Fibroblast of pulmonary artery (primary cell): ENCODE results near the gene HRH2.

Experiments used
- DNase-seq: peaks from one replicate; pipeline ENCODE4 v3.0.0-alpha.2; 2010; ENCODE audit warnings: low read depth
- H3K4me3 ChIP-seq: replicated peaks from 2 replicates; pipeline ENCODE4 v1.5.1; 2011; ENCODE audit warnings: low read depth, mild to moderate bottlenecking, control low read depth, low read length, moderate library complexity
- TF ChIP-seq, protein P1 (sequence below): IDR thresholded peaks from 2 replicates; pipeline ENCODE4 v1.5.1; 2011; ENCODE audit warnings: mild to moderate bottlenecking, control low read depth, low read length, inconsistent platforms; ENCODE audit errors: missing control alignments

HRH2 gene

DNA sequence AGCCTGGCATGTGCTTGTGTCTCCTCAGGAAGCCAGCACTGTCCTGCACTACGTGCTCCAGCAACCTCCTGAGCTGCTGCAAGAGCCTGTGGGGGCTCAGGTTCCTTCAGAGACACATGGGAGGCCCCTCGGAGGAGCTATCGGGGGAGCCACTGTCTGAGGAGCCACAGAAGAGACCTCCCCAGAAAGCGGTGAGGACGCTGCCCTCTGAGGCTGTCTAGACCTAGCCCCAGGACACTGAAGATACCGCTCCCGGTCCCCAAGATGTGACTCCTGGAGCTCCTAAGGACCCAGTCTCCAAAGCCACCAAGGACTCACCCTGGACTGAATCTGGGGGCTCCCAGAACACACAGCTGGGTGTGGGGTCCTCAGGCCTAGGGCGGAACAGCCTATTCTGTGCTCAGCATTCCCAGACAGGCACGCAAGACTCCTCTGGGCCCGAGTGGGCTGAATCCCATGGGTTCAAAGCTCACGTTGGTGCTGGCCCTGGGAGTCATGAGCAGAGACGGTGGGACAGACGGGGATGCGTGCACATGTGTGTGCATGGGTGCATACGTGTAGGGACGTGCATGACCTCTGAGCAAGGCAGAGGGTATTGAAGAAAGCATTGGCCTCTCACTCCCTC is 50.0 kb downstream of the HRH2 start:
- no peak for DNase-seq
- no peak overlapping the region for H3K4me3 ChIP-seq
- TF ChIP-seq, protein P1, sequence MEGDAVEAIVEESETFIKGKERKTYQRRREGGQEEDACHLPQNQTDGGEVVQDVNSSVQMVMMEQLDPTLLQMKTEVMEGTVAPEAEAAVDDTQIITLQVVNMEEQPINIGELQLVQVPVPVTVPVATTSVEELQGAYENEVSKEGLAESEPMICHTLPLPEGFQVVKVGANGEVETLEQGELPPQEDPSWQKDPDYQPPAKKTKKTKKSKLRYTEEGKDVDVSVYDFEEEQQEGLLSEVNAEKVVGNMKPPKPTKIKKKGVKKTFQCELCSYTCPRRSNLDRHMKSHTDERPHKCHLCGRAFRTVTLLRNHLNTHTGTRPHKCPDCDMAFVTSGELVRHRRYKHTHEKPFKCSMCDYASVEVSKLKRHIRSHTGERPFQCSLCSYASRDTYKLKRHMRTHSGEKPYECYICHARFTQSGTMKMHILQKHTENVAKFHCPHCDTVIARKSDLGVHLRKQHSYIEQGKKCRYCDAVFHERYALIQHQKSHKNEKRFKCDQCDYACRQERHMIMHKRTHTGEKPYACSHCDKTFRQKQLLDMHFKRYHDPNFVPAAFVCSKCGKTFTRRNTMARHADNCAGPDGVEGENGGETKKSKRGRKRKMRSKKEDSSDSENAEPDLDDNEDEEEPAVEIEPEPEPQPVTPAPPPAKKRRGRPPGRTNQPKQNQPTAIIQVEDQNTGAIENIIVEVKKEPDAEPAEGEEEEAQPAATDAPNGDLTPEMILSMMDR: no peak

DNA sequence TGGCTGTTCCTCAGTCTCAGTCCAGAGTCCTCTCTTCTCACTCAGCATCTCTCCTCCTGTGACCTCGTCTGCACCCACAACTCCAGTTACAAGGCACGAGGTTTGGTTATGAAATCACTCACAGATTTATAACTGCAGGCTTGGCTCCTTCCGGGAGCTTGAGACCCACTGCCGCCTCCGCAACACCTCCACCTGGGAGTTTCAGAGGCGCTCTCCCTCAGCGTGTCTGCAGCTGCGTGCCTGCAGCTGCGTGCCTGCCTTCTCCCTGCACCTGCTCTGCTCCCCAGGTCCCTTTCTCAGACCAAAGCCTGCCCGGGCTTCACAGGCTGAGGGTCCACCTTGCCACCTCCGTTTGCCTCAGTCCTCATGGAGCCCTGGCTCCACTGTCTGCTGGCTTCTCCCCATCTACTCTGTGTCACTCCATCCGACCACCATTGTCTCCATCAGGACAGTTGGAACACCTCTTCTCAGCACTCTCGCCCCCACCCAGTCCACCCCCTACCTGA is 51.5 kb downstream of the HRH2 start:
- TF ChIP-seq, protein P1: no peak
- no peak overlapping the region for H3K4me3 ChIP-seq
- DNase-seq: no peak

DNA sequence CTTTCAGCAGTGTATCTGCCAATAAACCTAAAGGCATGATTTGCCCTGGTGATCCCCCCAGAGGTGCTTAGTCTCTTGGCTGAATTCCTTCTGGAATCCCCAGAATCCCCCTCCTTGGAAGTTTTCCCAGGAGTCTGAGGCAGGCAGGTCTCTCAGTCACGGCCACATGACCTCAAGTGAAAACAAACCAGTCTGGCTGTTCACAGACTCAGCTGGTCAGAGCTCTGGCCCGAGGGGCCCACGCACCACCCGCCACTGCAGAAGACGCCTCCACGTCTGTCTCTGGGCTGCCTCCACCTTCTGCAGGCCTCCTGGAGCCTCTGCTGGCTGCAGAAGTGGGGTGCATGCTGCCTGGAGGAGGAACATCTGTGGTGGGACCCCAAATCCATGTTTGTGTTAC is 52.5 kb downstream of the HRH2 start:
- no peak overlapping the region for H3K4me3 ChIP-seq
- TF ChIP-seq, protein P1: no peak
- DNase-seq: no peak

DNA sequence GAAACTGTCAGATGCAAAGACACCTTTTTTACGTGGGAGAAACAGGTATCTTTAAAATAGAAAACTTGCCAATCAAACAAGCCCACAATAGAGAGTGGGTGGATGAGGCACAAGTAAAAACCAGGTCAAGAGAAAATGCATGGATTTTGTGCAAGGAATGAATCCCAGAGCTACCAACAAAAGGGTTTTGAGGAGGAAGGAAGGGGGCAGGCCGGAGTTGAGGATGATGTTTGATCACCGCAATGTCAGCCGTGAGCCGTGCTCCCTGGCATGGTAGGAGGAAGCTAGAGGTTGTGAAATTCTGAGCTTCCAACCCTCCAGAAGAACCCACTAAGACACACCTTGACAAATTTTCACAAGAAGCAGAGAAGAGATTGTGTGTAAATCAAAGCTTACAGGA is 53.2 kb downstream of the HRH2 start:
- no peak overlapping the region for H3K4me3 ChIP-seq
- TF ChIP-seq, protein P1: no peak
- DNase-seq: no peak

DNA sequence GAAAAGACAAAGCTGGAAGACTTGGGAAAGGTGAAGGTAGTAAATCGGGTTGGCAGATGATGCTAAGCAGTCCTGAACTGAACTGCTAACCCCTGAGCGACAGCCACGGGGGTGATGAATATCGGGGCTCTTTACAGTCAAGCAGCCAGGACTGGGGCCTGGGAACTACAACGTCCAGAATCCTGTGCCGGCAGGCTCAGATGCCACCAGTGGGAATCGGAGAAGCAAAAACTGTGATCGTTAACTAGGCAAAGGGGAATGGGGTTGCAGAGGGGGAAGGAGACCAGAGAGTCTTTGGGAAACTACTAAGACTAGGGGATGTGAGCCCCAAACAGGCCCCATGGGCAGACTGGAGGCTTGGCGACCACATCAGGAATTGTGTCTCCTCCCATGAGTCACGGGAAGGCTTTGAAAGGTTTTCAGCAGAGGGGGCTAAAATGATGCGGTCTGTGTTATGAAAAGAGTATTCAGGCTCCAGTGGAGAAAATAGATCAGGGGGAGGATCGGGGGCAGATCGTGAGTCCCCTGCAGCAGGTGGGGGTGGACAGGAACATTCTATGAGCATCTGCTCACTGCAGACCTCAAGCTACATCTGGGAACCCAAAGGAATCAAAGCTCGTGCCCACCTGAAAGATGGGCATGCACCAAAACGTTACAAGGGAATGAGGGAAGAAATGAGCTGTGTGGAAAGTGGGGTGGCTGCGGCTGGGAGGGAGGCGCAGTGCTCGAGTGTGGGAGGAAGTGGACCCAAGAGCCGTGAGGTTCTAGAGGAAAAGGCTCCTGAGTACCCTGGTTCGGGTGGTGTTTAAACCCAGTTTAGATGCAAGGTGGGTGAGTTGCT is 53.8 kb downstream of the HRH2 start:
- TF ChIP-seq, protein P1: no peak
- no peak for DNase-seq
- no peak overlapping the region for H3K4me3 ChIP-seq

DNA sequence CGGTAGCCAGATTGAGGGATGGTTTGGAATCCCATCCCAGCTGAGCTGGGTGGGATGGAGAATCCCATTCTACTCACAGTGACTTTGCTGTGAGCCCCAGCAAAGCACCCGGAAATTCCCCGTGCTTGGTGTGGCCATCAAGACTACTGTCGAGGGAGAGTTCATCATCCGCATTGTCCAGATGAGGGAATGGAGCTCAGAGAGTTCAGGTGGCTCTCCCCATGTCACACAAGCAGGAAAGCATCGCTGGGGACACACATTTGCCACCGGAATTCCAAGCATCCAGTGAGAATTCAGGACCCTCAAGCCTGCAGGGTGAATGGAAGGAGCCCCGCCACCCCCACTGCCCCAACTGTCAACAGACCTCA is 54.4 kb downstream of the HRH2 start:
- TF ChIP-seq, protein P1: no peak
- no peak overlapping the region for H3K4me3 ChIP-seq
- no peak for DNase-seq
